Body of pancreas (tissue), 4 donors: ENCODE results near the gene TMEM178B. TPM values are rescaled to one million over a fixed set of nuclear protein-coding genes. Genes with fewer than 3 reads are reported as not detected.
A peak's percentile ranks its signal among the peaks of the same experiment; 100 is the strongest.

Experiments
- ATAC-seq: fragments of 150-250 bp; one replicate; pipeline ENCODE4 v1.9.1; 2016
- DNase-seq, 4 donors: peaks; one replicate each; pipeline ENCODE4 v3.0.0-alpha.2; 2019
- H3K27ac ChIP-seq, 4 donors: fragments of 200-600 bp; sonication (generic); 1 replicate in 3 of 4; 2 replicates in 1 of 4; pipeline versions ENCODE4 v1.5.1 to v1.6.1; 2016 to 2019; ENCODE audit warnings: mild to moderate bottlenecking in 1 of 4, mixed read lengths in 1 of 4, moderate library complexity in 1 of 4
- H3K27me3 ChIP-seq, 2 donors: fragments of 200-600 bp; sonication (generic); one replicate each; pipeline ENCODE4 v1.6.0; 2016; ENCODE audit warnings: mild to moderate bottlenecking in 1 of 2
- H3K36me3 ChIP-seq, 2 donors: fragments of 200-600 bp; sonication (generic); replicated peaks in 1 of 2; 2 replicates each; pipeline ENCODE4 v1.5.1; 2016; ENCODE audit warnings: low read depth in 2 of 2; ENCODE audit not compliant: insufficient read depth in 1 of 2
- H3K4me1 ChIP-seq: fragments of 200-600 bp; sonication (generic); one replicate; pipeline ENCODE4 v1.6.0; 2016
- H3K4me3 ChIP-seq, 2 donors: fragments of 200-600 bp; sonication (generic); 1 replicate in 1 of 2; 2 replicates in 1 of 2; pipeline ENCODE4 v1.5.1; 2016 to 2019
- H3K9me3 ChIP-seq, 3 donors: fragments of 200-600 bp; sonication (generic); 1 replicate in 2 of 3; 2 replicates in 1 of 3; pipeline ENCODE4 v1.5.1; 2016
- POLR2A ChIP-seq, 3 donors: fragments of 450-650 bp; IDR thresholded peaks; one replicate each; pipeline ENCODE4 v1.6.1; 2016; ENCODE audit warnings: antibody characterized with exemption in 3 of 3, mild to moderate bottlenecking in 2 of 3
- WGBS, 2 donors: methylation state at CpG; one replicate each; pipeline ENCODE4 v1.1.5; 2017; 5-methylcytosine and 5-hydroxymethylcytosine counted together
- intact Hi-C: fragments of 100-400 bp; cut with DNase I; formaldehyde crosslinking; loops from one replicate; pipeline ENCODE4 v1.15.1; 2023
- total RNA-seq, 2 donors: library from RNA; depleted of rRNA; stranded (reverse); fragments of >200 nt; gene quantifications; one replicate each; pipeline ENCODE4 v1.1.0, GENCODE V29; 2016
- TF ChIP-seq, protein P1 (sequence below), 7 experiments: fragments of 450-650 bp in 4 of 7; fragments of 200-600 bp in 3 of 7; sonication (generic) in 3 of 7; IDR thresholded peaks; one replicate each; pipeline ENCODE4 v1.5.1; 2016 to 2019; ENCODE audit warnings: antibody characterized with exemption in 7 of 7

The TMEM178B gene
- total RNA-seq, 2 donors from 2014 or later: 1.0 to 11.9 TPM

DNA sequence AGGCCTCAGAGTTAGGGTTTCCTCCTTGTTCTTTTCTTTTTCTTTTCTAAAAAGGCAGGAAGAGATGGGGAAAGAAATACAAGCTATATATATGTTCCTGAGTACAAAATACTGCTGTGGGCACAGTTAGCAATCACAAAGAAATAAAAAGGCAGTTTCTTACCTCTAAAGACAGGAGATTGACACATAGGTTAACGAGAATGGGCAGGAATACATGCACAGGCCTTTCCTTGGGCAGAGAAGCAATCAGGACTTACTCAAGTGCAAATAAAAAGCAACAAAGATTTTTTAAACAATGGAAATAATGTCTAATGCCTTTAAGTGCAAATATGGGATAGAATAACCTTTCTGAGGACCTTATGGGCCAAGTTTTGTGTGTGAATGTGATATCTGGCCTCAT, 357.8 kb downstream of the TMEM178B start:
- no peak overlapping the region for H3K4me3 ChIP-seq
- intact Hi-C loops: no loop called here
- no peak overlapping the region for H3K27ac ChIP-seq
- no peaks in the 10 kb centered on the region for H3K27me3 ChIP-seq
- no peaks in the 10 kb centered on the region for H3K36me3 ChIP-seq
- H3K4me1 ChIP-seq: no peaks in the 10 kb centered on the region
- no peaks in the 10 kb centered on the region for H3K9me3 ChIP-seq
- TF ChIP-seq, protein P1, sequence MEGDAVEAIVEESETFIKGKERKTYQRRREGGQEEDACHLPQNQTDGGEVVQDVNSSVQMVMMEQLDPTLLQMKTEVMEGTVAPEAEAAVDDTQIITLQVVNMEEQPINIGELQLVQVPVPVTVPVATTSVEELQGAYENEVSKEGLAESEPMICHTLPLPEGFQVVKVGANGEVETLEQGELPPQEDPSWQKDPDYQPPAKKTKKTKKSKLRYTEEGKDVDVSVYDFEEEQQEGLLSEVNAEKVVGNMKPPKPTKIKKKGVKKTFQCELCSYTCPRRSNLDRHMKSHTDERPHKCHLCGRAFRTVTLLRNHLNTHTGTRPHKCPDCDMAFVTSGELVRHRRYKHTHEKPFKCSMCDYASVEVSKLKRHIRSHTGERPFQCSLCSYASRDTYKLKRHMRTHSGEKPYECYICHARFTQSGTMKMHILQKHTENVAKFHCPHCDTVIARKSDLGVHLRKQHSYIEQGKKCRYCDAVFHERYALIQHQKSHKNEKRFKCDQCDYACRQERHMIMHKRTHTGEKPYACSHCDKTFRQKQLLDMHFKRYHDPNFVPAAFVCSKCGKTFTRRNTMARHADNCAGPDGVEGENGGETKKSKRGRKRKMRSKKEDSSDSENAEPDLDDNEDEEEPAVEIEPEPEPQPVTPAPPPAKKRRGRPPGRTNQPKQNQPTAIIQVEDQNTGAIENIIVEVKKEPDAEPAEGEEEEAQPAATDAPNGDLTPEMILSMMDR (IDR thresholded peaks at IDR 0.05): no peak
- TF ChIP-seq POLR2A (IDR thresholded peaks at IDR 0.05): no peak
- no peak for ATAC-seq
- no peak for DNase-seq
- WGBS, 2 donors: 83 to 93% methylated on average over 1 of the region's 1 CpG

DNA sequence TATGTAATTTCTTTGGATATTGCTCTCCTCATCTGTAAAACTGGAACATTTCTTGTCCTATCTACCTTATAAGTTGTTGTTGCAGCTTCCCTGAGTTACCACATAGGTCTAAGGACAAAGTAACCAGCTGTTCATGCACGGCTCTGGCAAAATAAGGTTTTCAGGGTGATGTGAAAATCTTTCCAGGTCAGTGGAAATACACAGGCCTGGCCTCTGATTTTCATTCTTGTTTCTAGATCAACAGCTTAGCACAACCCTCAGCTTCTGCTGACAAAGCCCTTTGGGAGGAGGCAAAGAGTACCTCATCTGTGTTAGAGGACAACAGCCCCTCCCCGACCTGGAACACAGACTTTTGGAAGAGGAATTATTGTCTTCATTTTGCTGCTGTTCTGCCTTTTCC, 359.8 kb downstream of the TMEM178B start:
- DNase-seq (peak in 1 of 4 donors; percentile 22), ATAC-seq (no peak)
- H3K4me3 ChIP-seq: no peak overlapping the region
- WGBS, 2 donors: 77 to 89% methylated on average over 2 of the region's 2 CpGs
- no peaks in the 10 kb centered on the region for H3K4me1 ChIP-seq
- no peak overlapping the region for H3K27ac ChIP-seq
- intact Hi-C loops: no loop called here
- H3K36me3 ChIP-seq: no peaks in the 10 kb centered on the region
- no peaks in the 10 kb centered on the region for H3K27me3 ChIP-seq
- TF ChIP-seq POLR2A (IDR thresholded peaks at IDR 0.05): no peak
- TF ChIP-seq, protein P1 (IDR thresholded peaks at IDR 0.05): no peak
- no peaks in the 10 kb centered on the region for H3K9me3 ChIP-seq

DNA sequence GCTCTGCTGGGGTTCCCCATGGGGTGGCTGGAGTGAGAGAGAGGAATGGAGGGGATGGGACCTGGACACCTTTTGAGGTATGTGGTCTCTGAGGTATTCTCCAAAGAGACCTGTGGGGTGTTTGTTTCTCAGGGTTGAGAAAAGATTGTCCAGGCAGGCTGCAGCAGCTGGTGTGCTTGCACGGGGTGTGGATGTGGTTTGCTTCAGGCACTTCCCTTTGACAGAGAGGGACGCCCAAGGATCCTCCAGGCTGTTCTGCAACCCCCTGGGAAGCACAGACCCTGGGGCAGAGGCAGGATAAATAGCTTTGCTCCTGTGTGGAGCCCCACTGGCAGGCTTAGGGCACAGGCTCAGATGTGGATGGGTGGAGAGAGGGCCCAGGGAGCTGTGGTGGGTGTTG, 362.3 kb downstream of the TMEM178B start:
- H3K36me3 ChIP-seq: no peaks in the 10 kb centered on the region
- WGBS, 2 donors: 53 to 63% methylated on average over 2 of the region's 2 CpGs
- H3K9me3 ChIP-seq: no peaks in the 10 kb centered on the region
- H3K27me3 ChIP-seq: no peaks in the 10 kb centered on the region
- DNase-seq (no peak), ATAC-seq (no peak)
- H3K27ac ChIP-seq: no peak overlapping the region
- no peaks in the 10 kb centered on the region for H3K4me1 ChIP-seq
- no peak overlapping the region for H3K4me3 ChIP-seq
- intact Hi-C loops: no loop called here
- TF ChIP-seq POLR2A (IDR thresholded peaks at IDR 0.05): no peak
- TF ChIP-seq, protein P1 (IDR thresholded peaks at IDR 0.05): no peak

DNA sequence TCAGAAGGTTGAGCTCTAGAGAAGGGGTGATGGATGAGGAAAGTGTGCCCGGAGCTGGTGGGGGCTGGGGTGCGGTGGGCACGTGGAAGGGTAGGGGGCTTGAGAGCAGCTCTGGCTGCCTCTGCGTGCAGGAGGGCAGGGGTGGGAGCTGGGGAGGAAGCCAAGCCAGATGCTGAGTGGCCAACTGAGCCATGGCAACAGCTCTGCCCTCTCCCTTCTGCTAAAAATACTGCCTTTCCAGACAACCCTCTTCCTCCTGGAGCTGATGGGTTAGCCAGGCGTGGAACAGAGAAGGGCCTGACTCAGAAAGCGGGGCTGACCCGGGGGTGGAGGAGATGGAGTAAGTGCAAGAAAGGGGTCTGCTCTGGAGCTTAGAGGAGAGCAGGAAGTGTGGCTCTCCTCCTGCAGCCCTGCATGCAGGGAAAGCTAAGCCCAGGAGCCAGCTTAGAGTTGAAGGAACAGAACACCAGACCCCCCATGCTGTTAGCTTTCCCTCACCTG, 362.8 kb downstream of the TMEM178B start:
- Histone ChIP-seq H3K4me3 (no peak overlapping the region), H3K27ac (no peak overlapping the region), H3K27me3 (no peaks in the 10 kb centered on the region), H3K9me3 (no peaks in the 10 kb centered on the region), H3K4me1 (no peaks in the 10 kb centered on the region), H3K36me3 (no peaks in the 10 kb centered on the region)
- TF ChIP-seq, protein P1 (IDR thresholded peaks at IDR 0.05): no peak
- no peak for TF ChIP-seq POLR2A (IDR thresholded peaks at IDR 0.05)
- 69 to 78% methylated on average over 7 of the region's 7 CpGs for WGBS, 2 donors
- DNase-seq: no peak
- intact Hi-C loops: no loop called here
- no peak for ATAC-seq

DNA sequence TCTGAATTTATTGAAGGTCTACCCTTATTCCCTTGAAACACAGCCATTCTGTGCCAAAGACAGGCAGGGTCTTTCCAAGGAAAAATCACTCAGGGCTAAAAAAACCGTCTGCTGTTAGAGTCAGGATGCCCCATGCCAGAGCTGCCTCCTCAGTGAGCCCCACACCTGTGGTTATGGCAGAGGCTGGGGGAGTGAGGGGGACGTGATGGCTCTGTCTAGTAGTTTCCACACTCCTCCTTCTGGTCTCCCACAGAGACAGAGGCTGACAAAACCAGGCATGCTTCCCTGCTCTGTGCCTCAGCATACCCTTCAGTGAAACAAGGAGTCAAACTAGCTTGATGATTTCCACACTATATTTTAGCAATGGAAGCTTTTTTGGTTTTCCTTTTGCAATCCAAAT, 365.3 kb downstream of the TMEM178B start:
- ATAC-seq: no peak
- no peaks in the 10 kb centered on the region for H3K36me3 ChIP-seq
- 64 to 71% methylated on average over 2 of the region's 2 CpGs for WGBS, 2 donors
- DNase-seq: no peak
- no peaks in the 10 kb centered on the region for H3K27me3 ChIP-seq
- intact Hi-C loops: no loop called here
- H3K27ac ChIP-seq: no peak overlapping the region
- H3K4me3 ChIP-seq: no peak overlapping the region
- no peaks in the 10 kb centered on the region for H3K4me1 ChIP-seq
- H3K9me3 ChIP-seq: no peaks in the 10 kb centered on the region
- TF ChIP-seq, protein P1 (IDR thresholded peaks at IDR 0.05): no peak
- no peak for TF ChIP-seq POLR2A (IDR thresholded peaks at IDR 0.05)
